GM12801 (cell line): ENCODE data around the gene STMND1.

Source experiments
- TF ChIP-seq, protein P1 (sequence below): IDR thresholded peaks from one replicate; pipeline ENCODE4 v1.5.1; 2011; ENCODE audit warnings: control low read depth; ENCODE audit not compliant: insufficient read length; ENCODE audit errors: extremely low read depth

The STMND1 gene

GRCh38 chr6:17167327-17167979, 65.6 kb downstream of the STMND1 start:
- TF ChIP-seq, protein P1, sequence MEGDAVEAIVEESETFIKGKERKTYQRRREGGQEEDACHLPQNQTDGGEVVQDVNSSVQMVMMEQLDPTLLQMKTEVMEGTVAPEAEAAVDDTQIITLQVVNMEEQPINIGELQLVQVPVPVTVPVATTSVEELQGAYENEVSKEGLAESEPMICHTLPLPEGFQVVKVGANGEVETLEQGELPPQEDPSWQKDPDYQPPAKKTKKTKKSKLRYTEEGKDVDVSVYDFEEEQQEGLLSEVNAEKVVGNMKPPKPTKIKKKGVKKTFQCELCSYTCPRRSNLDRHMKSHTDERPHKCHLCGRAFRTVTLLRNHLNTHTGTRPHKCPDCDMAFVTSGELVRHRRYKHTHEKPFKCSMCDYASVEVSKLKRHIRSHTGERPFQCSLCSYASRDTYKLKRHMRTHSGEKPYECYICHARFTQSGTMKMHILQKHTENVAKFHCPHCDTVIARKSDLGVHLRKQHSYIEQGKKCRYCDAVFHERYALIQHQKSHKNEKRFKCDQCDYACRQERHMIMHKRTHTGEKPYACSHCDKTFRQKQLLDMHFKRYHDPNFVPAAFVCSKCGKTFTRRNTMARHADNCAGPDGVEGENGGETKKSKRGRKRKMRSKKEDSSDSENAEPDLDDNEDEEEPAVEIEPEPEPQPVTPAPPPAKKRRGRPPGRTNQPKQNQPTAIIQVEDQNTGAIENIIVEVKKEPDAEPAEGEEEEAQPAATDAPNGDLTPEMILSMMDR, result no peak

- TF ChIP-seq, protein P1, result no peak
These were observed 67.4 kb downstream of the STMND1 start for GRCh38 chr6:17169291-17169690.

GRCh38 chr6:17169711-17170110, 67.9 kb downstream of the STMND1 start:
- TF ChIP-seq, protein P1, result no peak

DNA sequence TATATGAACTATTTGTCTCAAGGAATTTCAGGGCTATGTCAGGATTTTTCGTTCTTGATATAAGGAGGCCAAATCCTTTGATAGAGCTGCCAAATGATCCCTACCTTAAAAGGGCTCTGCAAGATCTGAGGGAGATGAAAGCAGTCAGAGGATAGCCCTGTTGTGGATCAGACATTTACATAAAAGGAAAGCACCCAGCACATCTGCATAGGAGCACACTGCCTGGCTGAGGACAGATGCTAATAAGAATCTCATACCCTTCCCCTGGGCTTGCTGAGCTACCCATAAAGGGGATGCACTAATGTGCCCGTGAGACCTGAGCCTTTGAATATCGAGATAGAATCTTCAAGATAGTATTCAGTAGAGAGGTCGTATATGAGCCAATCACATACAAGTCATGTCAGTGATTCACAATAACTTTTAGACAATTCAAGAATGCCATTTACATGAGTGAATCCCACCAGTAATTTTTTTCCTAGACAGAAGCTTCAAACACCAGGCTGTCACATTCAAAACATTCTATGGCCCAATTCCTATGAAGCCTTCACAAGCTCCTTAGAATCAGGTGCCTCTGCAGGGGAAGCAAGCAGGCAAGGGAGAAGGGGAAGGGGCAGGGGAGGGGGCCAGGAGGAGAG, 71.1 kb downstream of the STMND1 start:
- TF ChIP-seq, protein P1, result no peak

- TF ChIP-seq, protein P1, result no peak
These were observed 76.5 kb downstream of the STMND1 start for GRCh38 chr6:17178326-17178725.

- TF ChIP-seq, protein P1, result no peak
These were observed 77.1 kb downstream of the STMND1 start for GRCh38 chr6:17178754-17179529.

GRCh38 chr6:17179530-17180073, 77.8 kb downstream of the STMND1 start:
- TF ChIP-seq, protein P1, result no peak
